H54 (cell line): ENCODE measurements around the gene FMOD.

Source experiments
- DNase-seq: peaks from one replicate; pipeline ENCODE4 v3.0.0; 2011; ENCODE audit warnings: low spot score, mixed read lengths; ENCODE audit not compliant: insufficient read length
- FAIRE-seq: peaks from 3 replicates; lab custom pipeline; 2011; peaks lifted over from hg19 to GRCh38; lab: Jason Lieb, UNC
- POLR2A ChIP-seq: IDR thresholded peaks from 2 replicates; pipeline ENCODE4 v1.6.1; 2011; ENCODE audit warnings: low read depth, mild to moderate bottlenecking, low read length

FMOD gene

GRCh38 chr1:203327684-203328457, 23.1 kb downstream of the FMOD start:
- TF ChIP-seq POLR2A = no peak
- no peak for FAIRE-seq
- no peak for DNase-seq

- DNase-seq (peak; percentile 90), FAIRE-seq (no peak)
- no peak for TF ChIP-seq POLR2A
Observed at GRCh38 chr1:203326830-203327683, 23.9 kb downstream of the FMOD start.

GRCh38 chr1:203325418-203326091, 25.4 kb downstream of the FMOD start:
- DNase-seq (no peak), FAIRE-seq (no peak)
- no peak for TF ChIP-seq POLR2A

- no peak for FAIRE-seq
- TF ChIP-seq POLR2A = no peak
- no peak for DNase-seq
Observed at GRCh38 chr1:203325026-203325417, 25.9 kb downstream of the FMOD start.

GRCh38 chr1:203324105-203325025, 26.6 kb downstream of the FMOD start:
- DNase-seq (no peak), FAIRE-seq (no peak)
- no peak for TF ChIP-seq POLR2A

GRCh38 chr1:203323587-203323986, 27.3 kb downstream of the FMOD start:
- no peak for TF ChIP-seq POLR2A
- FAIRE-seq = no peak
- DNase-seq = no peak

GRCh38 chr1:203322500-203323179, 28.3 kb downstream of the FMOD start:
- no peak for TF ChIP-seq POLR2A
- FAIRE-seq (no peak), DNase-seq (no peak)

- no peak for FAIRE-seq
- no peak for TF ChIP-seq POLR2A
- no peak for DNase-seq
Observed at GRCh38 chr1:203321273-203322052, 29.5 kb downstream of the FMOD start.

GRCh38 chr1:203320591-203321272, 30.2 kb downstream of the FMOD start:
- DNase-seq = no peak
- no peak for FAIRE-seq
- TF ChIP-seq POLR2A = no peak

GRCh38 chr1:203318229-203318517, 32.7 kb downstream of the FMOD start:
- DNase-seq (no peak), FAIRE-seq (no peak)
- TF ChIP-seq POLR2A = no peak

- TF ChIP-seq POLR2A = no peak
- no peak for DNase-seq
- no peak for FAIRE-seq
Observed at GRCh38 chr1:203317429-203318228, 33.3 kb downstream of the FMOD start.
